ENCODE data around the gene SH3RF1.

Gene SH3RF1

GRCh38 chr4:169243825-169244609 lies 26.7 kb downstream of the SH3RF1 start:
- peaks cover 51% of the 10 kb centered on the region for H3K27me3 Mint-ChIP-seq
- no peaks in the 10 kb centered on the region for H3K36me3 Mint-ChIP-seq (ENCODE audit: insufficient read depth)
- H3K27ac Mint-ChIP-seq (ENCODE audit: low read depth) = no peak overlapping the region
- no peaks in the 10 kb centered on the region for H3K9me3 Mint-ChIP-seq
- no peaks in the 10 kb centered on the region for H3K4me1 Mint-ChIP-seq
- ATAC-seq (replicated peaks; ENCODE audit: extremely low read depth, poor library complexity, severe bottlenecking) (no peak), DNase-seq (ENCODE audit: low spot score in 2 of 2) (no peak)
- no peak overlapping the region for H3K4me3 Mint-ChIP-seq

- Mint-ChIP-seq H3K36me3 (ENCODE audit: insufficient read depth) (no peaks in the 10 kb centered on the region), H3K4me3 (no peak overlapping the region), H3K27ac (ENCODE audit: low read depth) (no peak overlapping the region), H3K9me3 (no peaks in the 10 kb centered on the region), H3K4me1 (no peaks in the 10 kb centered on the region), H3K27me3 (peaks cover 56% of the 10 kb centered on the region)
- ATAC-seq (replicated peaks; ENCODE audit: extremely low read depth, poor library complexity, severe bottlenecking) = no peak
- no peak for DNase-seq (ENCODE audit: low spot score in 2 of 2)
Measured at GRCh38 chr4:169241464-169241863, 29.3 kb downstream of the SH3RF1 start.

GRCh38 chr4:169239221-169239905 lies 31.4 kb downstream of the SH3RF1 start:
- ATAC-seq (replicated peaks; ENCODE audit: extremely low read depth, poor library complexity, severe bottlenecking) (no peak), DNase-seq (ENCODE audit: low spot score in 2 of 2) (no peak)
- H3K9me3 Mint-ChIP-seq = no peaks in the 10 kb centered on the region
- no peak overlapping the region for H3K27ac Mint-ChIP-seq (ENCODE audit: low read depth)
- H3K4me3 Mint-ChIP-seq = no peak overlapping the region
- H3K36me3 Mint-ChIP-seq (ENCODE audit: insufficient read depth) = no peaks in the 10 kb centered on the region
- H3K4me1 Mint-ChIP-seq = no peaks in the 10 kb centered on the region
- H3K27me3 Mint-ChIP-seq = peaks cover 61% of the 10 kb centered on the region

- DNase-seq (ENCODE audit: low spot score in 2 of 2) (no peak), ATAC-seq (replicated peaks; ENCODE audit: extremely low read depth, poor library complexity, severe bottlenecking) (no peak)
- Mint-ChIP-seq H3K9me3 (no peaks in the 10 kb centered on the region), H3K36me3 (ENCODE audit: insufficient read depth) (no peaks in the 10 kb centered on the region), H3K4me3 (no peak overlapping the region), H3K4me1 (no peaks in the 10 kb centered on the region), H3K27ac (ENCODE audit: low read depth) (no peak overlapping the region), H3K27me3 (peaks cover 60% of the 10 kb centered on the region)
Measured at GRCh38 chr4:169238445-169238844, 32.3 kb downstream of the SH3RF1 start.

GRCh38 chr4:169236873-169237626 lies 33.7 kb downstream of the SH3RF1 start:
- Mint-ChIP-seq H3K4me3 (no peak overlapping the region), H3K9me3 (no peaks in the 10 kb centered on the region), H3K36me3 (ENCODE audit: insufficient read depth) (no peaks in the 10 kb centered on the region), H3K27me3 (peaks cover 50% of the 10 kb centered on the region), H3K4me1 (no peaks in the 10 kb centered on the region), H3K27ac (ENCODE audit: low read depth) (no peak overlapping the region)
- ATAC-seq (replicated peaks; ENCODE audit: extremely low read depth, poor library complexity, severe bottlenecking) (no peak), DNase-seq (ENCODE audit: low spot score in 2 of 2) (no peak)

GRCh38 chr4:169236078-169236477 lies 34.7 kb downstream of the SH3RF1 start:
- ATAC-seq (replicated peaks; ENCODE audit: extremely low read depth, poor library complexity, severe bottlenecking) = no peak
- Mint-ChIP-seq H3K27me3 (peaks cover 50% of the 10 kb centered on the region), H3K4me1 (no peaks in the 10 kb centered on the region), H3K27ac (ENCODE audit: low read depth) (no peak overlapping the region), H3K4me3 (no peak overlapping the region), H3K36me3 (ENCODE audit: insufficient read depth) (no peaks in the 10 kb centered on the region), H3K9me3 (no peaks in the 10 kb centered on the region)
- no peak for DNase-seq (ENCODE audit: low spot score in 2 of 2)

- DNase-seq (ENCODE audit: low spot score in 2 of 2) (no peak), ATAC-seq (replicated peaks; ENCODE audit: extremely low read depth, poor library complexity, severe bottlenecking) (no peak)
- Mint-ChIP-seq H3K4me3 (no peak overlapping the region), H3K9me3 (no peaks in the 10 kb centered on the region), H3K27ac (ENCODE audit: low read depth) (no peak overlapping the region), H3K27me3 (peaks cover 48% of the 10 kb centered on the region), H3K36me3 (ENCODE audit: insufficient read depth) (no peaks in the 10 kb centered on the region), H3K4me1 (no peaks in the 10 kb centered on the region)
Measured at GRCh38 chr4:169234137-169234855, 36.5 kb downstream of the SH3RF1 start.

- no peak for DNase-seq (ENCODE audit: low spot score in 2 of 2)
- Mint-ChIP-seq H3K36me3 (ENCODE audit: insufficient read depth) (no peaks in the 10 kb centered on the region), H3K4me1 (no peaks in the 10 kb centered on the region), H3K9me3 (no peaks in the 10 kb centered on the region), H3K27me3 (peaks cover 41% of the 10 kb centered on the region), H3K27ac (ENCODE audit: low read depth) (no peak overlapping the region), H3K4me3 (no peak overlapping the region)
- ATAC-seq (replicated peaks; ENCODE audit: extremely low read depth, poor library complexity, severe bottlenecking) = no peak
Measured at GRCh38 chr4:169233691-169234090, 37.1 kb downstream of the SH3RF1 start.

GRCh38 chr4:169231647-169232262 lies 39.0 kb downstream of the SH3RF1 start:
- no peak overlapping the region for H3K27ac Mint-ChIP-seq (ENCODE audit: low read depth)
- H3K27me3 Mint-ChIP-seq = peaks cover 22% of the 10 kb centered on the region
- no peak for ATAC-seq (replicated peaks; ENCODE audit: extremely low read depth, poor library complexity, severe bottlenecking)
- no peak for DNase-seq (ENCODE audit: low spot score in 2 of 2)
- H3K4me3 Mint-ChIP-seq = no peak overlapping the region
- H3K9me3 Mint-ChIP-seq = no peaks in the 10 kb centered on the region
- H3K4me1 Mint-ChIP-seq = no peaks in the 10 kb centered on the region
- H3K36me3 Mint-ChIP-seq (ENCODE audit: insufficient read depth) = no peaks in the 10 kb centered on the region

- H3K9me3 Mint-ChIP-seq = no peaks in the 10 kb centered on the region
- ATAC-seq (replicated peaks; ENCODE audit: extremely low read depth, poor library complexity, severe bottlenecking) (no peak), DNase-seq (ENCODE audit: low spot score in 2 of 2) (no peak)
- no peak overlapping the region for H3K27ac Mint-ChIP-seq (ENCODE audit: low read depth)
- peaks cover 10% of the 10 kb centered on the region for H3K27me3 Mint-ChIP-seq
- H3K36me3 Mint-ChIP-seq (ENCODE audit: insufficient read depth) = no peaks in the 10 kb centered on the region
- H3K4me1 Mint-ChIP-seq = no peaks in the 10 kb centered on the region
- no peak overlapping the region for H3K4me3 Mint-ChIP-seq
Measured at GRCh38 chr4:169229571-169230028, 41.2 kb downstream of the SH3RF1 start.

- H3K27ac Mint-ChIP-seq (ENCODE audit: low read depth) = no peak overlapping the region
- no peak overlapping the region for H3K4me3 Mint-ChIP-seq
- DNase-seq (ENCODE audit: low spot score in 2 of 2) (no peak), ATAC-seq (replicated peaks; ENCODE audit: extremely low read depth, poor library complexity, severe bottlenecking) (no peak)
- H3K27me3 Mint-ChIP-seq = no peaks in the 10 kb centered on the region
- no peaks in the 10 kb centered on the region for H3K4me1 Mint-ChIP-seq
- no peaks in the 10 kb centered on the region for H3K36me3 Mint-ChIP-seq (ENCODE audit: insufficient read depth)
- H3K9me3 Mint-ChIP-seq = no peaks in the 10 kb centered on the region
Measured at GRCh38 chr4:169228076-169228475, 42.7 kb downstream of the SH3RF1 start.

GRCh38 chr4:169226565-169226964 lies 44.2 kb downstream of the SH3RF1 start:
- Mint-ChIP-seq H3K9me3 (no peaks in the 10 kb centered on the region), H3K36me3 (ENCODE audit: insufficient read depth) (no peaks in the 10 kb centered on the region), H3K4me3 (no peak overlapping the region), H3K4me1 (no peaks in the 10 kb centered on the region), H3K27me3 (no peaks in the 10 kb centered on the region), H3K27ac (ENCODE audit: low read depth) (no peak overlapping the region)
- ATAC-seq (replicated peaks; ENCODE audit: extremely low read depth, poor library complexity, severe bottlenecking) (no peak), DNase-seq (ENCODE audit: low spot score in 2 of 2) (no peak)

Data from central memory CD8-positive, alpha-beta T cell (primary cell).